NCI-H1694 (cell line): ENCODE results near the gene ICAM2.
"Not testable (repeated sequence)": the region's sequence is repeated elsewhere in the genome, so short reads cannot be mapped to it uniquely, and the experiment has no call there.

Experiments
- DNase-seq: peaks from one replicate; lab custom pipeline; 2025; lab: John Stamatoyannopoulos, UW

ICAM2 gene

DNA sequence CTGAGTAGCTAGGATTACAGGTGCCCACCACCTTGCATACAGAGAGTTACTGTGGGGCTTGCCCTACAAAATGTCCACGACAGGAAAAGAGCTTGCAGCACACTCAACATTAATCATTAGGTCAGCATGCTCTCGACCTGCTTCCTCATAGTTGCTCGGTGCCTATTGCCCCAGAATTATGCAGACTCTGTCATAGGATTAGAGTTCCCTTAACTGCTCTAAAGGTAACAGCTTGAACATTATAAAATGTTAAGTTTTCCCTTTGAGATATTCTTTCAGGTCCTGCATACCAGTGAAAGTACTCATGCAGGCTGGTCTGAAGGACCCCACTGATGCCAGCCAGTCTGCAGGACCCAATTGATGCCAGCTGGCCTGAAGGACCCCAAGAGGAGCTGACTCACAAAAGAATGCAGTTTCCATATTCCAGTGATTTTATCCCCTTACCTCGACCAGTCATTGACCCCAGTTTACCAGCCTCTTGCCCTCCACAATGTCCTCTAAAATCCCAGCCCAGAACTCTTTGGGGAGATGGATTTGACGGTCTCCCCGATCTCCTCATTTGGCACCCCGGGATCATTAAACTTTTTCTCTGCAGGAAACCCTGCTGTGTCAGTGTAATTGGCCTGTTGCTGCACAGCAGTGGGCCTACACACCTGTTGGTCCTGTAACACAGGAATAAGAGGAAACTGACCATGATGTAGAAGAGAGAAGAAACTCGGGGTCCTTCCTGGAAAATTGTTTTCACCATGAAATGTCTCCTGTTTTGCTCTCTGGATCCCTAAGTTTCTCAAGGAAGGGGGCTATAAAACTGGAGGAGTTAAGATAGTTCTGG, 10.6 kb downstream of the ICAM2 start:
- no peak for DNase-seq

DNA sequence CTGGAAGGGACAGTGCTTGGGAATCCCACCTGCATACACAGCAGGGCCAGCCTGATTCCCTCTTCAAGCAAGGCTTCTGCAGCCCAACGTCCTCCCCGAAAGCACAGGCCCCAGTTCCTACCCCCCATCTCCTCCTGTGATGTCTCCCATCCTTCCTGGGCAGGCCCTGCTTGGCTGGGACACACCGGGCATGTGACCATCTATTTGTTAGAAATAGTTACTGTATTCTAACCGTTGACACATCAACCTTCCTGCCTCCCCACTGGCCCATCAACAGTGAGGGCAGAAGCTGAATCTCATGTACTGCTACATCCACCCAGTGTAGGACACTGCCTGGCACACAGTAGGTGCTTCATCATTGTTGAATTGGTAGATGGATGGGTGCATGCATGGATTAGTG, 11.6 kb downstream of the ICAM2 start:
- no peak for DNase-seq

DNA sequence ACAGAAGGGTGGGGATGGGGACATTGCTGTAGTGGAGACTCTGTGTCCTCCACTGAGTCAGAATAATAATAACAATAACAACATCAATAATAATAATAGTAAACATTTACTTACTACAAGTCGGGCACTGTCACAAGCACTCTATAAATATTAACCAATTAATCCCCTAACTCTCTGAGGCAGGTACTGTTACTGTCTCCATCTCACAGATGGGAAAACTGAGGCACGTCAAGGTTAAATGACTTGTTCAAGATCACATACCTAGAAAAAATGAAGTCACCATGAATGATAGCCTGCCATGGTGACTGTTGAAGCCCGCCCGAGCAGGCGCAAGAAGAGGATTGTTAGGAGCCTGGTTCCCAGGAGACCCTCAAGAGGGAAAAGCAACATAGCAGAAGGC, 12.1 kb downstream of the ICAM2 start:
- no peak for DNase-seq

DNA sequence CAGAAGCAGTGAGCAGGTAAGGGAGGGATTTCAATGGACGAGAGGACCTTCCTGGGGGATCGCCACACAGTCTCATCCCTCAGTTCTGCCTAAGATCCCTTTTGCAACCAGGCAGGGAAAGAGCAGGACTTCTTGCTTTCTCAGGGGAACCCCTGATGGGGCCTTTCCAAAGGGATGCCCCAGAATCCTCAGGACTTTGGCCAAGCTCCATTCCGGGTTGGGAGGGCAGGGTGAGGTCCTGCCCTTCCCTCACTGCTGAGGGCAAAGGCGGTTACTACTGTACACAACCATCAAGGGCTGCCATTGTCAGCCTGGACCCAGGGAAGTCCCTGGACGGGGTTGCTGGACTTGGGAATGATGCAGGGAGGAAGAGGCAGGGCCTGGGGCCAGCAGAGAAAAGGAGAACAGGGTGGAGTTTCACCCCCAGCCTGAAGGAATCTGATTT, 12.6 kb downstream of the ICAM2 start:
- no peak for DNase-seq

DNA sequence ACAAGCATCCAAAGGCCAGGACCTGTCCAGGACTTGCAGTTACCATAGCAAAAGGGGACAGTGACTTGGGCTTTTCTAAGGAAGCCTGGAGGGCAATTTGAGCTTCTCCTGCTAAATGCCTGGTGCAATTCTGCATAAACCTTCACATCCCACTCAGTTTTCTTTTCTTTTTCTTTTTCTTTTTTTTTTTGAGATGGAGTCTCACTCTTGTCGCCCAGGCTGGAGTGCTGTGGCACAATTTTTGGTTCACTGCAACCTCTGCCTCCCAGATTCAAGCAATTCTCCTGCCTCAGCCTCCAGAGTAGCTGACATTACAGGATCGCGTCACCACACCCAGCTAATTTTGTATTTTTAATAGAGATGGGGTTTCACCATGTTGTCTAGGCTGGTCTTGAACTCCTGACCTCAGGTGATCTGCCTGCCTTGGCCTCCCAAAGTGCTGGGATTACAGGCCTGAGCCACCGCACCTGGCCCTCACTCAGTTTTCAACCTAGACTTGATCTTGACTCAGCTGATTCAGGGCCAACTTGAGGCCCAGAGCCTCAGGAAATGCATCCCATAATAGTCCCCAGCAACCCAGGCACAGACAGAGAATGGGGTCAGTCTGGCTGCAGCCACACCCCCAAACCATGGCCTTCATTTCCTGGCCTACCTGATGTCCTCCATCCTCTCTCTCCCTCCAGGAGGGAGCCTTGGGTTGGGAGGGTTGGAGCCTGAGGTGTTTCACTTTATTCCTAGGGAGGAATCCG, 13.2 kb downstream of the ICAM2 start:
- not testable (repeated sequence) for DNase-seq

DNA sequence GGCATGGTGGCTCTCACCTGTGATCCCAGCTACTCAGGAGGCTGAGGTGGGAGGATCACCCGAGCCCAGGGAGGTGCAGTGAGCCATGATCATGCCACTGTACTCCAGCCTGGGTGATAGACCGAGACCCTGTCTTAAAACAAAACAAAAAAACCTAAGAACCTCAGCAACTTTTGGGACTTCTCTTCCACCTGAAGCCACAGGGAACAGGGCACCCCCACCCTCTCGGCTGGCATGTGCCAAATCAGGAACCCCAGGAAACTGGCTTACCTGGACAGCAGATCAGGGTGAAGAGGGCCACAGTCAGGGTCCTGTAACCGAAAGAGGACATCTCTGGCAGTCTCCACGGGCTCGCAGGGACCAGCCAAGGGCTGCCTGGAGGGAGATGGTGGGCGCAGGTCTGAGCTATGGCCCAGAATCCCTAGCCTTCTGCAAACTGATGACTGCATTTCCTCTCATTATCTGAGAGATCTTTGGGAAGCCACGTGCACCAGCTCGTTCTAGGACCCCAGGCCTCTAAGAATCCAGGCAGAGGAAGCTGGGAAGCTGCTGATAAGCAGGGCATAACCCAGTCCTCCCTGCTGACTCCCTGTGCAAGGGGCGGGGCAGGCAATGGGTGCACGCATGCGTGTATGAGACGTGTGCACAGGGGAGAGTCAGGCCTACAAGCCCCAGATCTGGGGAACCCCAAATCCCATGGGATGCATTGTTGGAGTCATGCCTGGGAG, 13.9 kb downstream of the ICAM2 start:
- no peak for DNase-seq

DNA sequence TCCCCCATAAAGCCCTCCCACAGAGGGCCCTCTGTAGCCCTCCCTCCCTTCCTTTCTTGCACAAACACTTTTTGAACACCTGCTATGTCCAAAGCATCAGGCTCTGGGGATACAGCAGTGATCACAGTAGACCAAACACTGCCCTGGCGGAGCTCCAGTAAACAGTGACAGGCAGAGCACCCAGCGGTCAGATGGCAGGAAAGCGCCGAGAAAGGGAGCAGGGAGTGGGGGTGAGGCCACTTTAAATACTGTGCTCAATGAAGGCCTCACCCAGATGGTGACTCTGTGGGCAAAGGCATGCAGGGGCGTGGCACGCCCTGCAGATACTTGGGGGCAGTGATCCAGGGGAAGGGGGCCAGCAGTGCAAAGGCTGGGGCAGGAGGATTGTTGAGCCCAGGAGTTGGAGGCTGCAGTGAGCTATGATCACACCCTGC, 14.7 kb downstream of the ICAM2 start:
- no peak for DNase-seq

DNA sequence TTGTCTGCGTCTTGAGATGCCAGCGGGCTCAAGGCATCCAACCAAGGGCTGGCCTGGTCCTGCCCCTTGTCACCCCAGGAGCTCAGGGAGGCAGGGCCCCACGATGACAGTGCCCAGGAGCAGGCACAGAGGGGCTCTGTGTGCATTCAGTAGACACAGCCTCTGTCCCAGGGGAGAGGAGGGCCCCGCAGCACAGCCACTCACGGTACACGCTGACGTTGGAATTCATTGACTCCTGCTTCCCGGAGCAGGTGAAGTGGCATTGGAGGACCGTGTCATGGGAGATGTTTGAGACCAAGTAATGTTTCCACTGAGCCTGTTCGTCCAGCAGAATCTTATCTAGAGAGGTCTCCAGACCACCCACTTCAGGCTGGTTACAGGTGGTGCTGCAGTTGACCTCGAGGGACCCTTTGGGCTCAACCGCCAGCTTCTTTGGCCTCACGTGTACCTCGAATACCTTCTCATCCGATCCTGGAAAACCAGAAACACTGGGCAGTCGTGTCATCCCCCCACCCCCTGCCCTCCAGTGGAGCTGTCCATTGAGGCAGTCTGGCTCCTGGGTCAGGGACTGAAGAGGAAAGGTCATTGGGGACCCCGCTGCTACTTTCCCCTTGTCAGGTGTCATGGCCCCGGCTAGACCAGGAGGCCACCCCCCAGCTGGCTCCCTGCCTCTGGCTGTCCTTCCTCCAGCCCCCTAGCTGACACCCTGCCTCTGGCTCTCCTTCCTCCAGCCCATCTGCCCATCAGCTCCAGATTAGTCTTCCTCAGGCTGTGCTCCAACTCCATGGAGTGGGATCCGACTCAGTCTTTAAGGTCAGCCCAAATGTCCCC, 15.3 kb downstream of the ICAM2 start:
- no peak for DNase-seq

DNA sequence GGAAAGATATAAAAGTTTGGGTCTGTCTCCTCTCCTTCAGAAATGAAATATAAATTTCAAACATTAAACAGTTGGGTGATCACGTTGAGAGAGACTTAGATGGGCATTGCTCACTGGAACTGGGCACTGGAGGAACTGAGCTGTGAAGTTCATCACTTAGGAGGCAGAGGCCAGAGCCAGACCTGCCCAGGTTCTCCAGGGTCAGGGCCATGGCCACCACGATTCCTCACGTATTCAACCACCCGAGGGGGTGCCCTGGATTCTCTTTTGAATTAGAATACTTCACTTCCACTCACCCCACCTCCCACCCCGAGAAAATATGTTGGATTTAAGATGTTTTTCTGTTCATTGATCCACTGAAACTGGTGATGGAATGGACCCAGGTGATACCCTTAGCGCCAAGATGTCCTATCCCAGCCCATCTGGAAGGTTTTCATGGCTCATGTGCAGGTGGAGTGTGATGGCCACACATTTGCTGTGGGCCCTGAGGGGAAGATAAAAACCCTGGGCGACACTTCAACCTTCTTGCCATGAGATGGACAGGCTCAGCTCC, 16.1 kb downstream of the ICAM2 start:
- no peak for DNase-seq

DNA sequence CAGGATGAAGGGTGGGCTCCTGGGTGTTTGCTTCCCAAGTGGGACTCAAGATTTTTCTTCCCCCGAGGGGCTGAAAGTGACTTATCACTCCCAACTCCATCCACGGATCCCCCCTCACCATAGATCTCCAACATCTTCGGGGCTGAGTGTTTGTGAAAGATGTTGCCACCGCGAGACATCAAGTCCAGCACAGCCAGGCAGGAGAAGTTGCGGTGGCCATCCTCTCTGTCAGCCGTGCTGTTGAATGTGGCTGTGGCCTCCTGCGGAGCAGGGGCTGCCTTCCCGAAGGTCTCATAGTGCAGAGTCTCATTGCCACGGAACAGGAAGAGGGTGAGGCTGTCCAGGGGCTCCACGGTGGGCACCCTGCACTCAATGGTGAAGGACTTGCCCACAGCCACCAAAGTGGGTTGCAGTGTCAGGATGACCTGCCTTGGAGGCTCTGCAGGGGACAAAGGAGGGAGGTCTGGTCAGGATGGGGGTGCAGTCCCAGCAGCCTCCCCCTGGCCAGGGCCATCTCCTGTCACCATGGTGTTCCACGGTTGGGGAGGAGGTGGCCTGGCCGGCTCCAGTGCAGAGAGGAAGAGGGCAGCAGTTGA, 16.8 kb downstream of the ICAM2 start:
- DNase-seq = no peak

DNA sequence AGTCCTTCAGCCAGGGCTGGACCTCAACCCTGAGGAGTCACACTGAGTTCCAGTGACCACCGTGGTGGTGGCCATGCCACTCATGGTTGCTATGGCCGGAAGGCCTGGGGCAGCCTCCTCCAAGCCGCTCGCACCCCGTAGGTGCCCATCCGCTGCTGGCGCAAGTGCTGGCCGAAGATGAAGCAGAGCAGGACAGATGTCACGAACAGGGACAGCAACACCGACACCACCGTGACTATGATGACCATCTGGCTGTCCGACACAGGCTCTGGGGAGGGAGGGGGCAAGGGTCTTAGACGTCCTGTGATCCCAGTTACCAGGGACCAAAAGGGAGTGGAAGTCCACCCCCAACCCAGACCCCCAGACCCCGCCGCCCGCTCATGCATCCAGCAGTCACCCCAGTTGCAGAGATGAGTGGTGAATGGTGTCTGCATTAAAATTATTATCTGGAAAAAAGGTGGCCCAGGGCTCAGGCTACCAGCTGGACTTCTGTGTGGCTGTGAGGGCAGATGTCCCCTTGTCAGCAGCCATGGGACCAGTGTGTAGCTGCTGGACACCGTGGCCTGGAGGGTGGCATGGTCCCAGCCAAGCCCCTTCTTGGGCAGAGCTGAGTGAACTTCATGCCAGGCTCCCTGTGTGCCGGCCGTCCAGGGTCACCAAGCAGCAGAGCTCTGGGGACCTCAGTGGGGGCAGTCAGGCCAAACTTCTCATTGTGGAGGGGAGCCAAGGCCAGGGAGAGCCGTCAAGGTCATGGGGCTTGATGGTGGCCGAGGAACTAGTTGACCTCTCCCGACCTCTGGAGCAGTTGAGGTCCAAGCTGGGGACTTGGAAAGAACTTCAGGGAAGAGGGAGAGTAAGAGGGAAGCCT, 17.5 kb downstream of the ICAM2 start:
- no peak for DNase-seq

DNA sequence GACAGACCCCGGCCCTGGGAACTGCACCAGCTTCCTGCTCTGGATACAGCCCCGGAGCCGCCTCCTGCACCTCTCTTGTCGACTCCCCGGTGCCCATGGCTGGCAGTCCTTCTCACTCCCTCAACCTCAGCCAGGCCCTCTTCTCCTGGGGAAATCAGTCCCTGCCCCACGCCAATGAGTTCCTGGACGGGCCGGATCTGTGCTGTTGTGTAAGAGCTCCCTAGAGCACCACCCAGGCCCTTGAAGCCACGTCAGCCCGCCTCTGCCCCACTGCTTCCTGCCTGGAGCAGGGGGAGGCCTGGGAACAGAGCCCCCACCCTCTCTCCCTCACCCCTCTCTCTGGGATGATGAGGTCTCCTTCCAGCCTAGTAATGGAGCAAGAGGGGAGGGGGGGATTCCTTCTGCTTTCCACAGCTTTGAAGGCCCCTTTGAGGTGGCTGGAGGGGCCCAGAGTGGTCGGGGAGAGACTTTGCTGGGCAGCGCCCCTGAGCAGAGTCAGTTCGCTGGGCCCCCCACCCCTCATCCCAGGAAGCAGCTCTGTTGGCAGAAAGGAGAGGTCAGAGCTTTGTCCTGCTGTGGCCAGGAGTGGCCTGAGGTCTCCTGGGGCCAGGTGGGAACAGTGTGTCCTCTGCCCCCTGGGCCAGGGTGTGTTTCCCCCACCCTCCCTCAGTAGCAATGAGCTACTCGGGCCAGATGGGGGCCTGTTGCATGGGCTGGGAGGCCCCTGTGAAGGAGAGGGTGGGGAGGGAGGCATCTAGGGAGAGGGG, 18.5 kb downstream of the ICAM2 start:
- no peak for DNase-seq

DNA sequence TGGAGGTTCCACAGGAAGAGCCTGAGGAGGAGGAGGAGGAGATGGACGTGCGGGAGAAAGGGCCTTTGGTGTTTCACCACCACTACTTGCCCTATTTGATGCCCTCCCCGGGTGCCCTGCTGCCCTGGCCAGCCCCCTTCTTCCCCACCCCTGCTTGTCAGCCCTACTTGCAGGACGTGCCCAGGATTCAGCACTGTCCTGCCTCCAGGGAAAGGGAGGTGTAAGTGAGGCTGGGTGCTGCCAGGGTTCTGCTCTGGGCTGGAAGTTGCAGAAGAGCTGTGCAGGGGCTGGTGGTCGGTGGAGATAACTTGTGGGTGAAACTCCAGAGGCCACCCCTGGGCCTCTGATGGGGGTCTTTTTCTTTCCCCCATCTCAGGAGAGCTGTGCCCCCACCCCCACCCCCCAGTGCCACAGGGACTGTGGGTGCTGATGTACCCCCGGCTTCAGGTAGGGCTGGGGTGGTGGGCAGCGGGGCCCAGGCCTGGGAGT, 19.3 kb downstream of the ICAM2 start:
- no peak for DNase-seq

DNA sequence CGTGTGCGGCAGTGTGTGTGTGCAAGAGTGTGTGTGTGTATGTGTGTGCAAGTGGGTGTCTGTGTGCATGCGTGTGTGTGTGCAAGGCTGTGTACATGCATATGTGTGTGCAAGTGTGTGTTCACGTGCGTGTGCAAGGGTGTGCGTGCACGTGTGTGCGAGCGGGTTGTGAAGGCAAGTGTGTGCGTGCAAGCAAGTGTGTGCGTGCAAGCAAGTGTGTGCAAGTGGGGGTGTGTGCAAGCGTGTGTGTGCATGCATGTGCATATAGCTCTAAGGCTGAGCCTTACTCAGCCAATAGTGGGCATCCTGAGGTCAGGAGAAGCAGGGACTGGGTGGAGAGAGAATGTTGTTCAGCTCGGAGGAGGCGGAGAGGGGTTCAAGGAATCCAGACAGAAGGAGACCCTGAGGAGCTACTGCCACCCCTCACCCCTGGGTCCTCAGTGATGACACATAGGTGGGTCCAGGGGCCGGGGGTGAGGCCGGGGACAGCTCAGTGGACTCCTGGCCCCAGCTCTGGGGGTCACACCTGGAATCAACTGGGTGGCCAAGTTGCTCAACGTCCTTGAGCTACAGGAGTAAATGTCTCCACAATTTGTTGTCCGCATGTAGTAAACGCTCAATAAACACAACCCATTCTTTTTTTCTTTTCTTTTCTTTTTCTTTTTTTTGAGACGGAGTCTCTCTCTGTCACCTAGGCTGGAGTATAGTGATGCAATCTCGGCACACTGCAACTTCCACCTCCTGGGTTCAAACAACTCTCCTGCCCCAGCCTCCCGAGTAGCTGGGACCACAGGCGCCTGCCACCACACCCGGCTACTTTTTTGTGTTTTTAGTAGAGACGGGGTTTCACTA, 20.5 kb downstream of the ICAM2 start:
- no peak for DNase-seq

DNA sequence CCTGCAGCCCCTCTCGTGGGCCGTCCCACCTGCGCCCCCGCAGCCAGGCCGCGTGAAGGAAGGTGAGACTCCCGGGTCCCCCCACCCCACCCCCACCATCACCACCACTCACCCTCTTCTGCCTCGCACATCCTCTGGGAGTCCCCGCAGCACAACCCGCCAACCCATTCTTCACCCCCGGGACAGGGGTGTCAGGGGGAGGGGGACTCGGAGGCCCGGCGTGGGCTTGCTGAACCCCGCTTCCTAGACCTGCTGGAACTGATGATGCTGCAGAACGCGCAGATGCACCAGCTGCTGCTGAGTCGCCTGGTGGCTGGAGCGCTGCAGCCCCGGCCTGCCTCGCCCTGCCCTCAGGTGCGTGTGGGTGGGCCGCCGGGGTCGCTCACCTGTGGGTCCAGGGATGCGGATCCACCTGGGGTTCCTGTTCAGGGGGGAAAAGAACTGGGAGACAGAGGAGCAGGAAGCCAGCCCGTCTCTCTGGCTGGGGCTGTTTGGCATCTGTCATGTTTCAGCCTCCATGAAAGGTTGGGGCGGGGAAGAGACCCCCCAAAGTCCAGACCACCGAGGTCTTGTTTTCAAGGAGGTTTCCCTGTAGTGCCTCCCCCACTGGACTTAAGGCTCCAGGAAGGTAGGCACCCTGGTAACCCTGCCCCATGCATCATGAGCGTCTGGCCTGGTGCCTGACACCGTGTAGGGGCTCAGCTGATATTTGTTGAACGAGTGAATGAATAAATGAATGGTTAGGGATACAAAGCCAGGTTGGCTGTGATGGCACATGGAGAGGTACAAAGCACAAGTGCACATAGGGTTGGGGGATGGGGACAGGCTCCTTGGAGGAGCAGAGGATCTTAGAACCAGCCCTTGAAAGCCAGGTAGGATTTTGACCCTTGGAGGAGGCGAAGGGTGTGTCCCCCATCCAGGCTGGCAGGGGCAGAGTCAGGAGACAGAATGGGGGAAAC, 21.4 kb downstream of the ICAM2 start:
- no peak for DNase-seq

DNA sequence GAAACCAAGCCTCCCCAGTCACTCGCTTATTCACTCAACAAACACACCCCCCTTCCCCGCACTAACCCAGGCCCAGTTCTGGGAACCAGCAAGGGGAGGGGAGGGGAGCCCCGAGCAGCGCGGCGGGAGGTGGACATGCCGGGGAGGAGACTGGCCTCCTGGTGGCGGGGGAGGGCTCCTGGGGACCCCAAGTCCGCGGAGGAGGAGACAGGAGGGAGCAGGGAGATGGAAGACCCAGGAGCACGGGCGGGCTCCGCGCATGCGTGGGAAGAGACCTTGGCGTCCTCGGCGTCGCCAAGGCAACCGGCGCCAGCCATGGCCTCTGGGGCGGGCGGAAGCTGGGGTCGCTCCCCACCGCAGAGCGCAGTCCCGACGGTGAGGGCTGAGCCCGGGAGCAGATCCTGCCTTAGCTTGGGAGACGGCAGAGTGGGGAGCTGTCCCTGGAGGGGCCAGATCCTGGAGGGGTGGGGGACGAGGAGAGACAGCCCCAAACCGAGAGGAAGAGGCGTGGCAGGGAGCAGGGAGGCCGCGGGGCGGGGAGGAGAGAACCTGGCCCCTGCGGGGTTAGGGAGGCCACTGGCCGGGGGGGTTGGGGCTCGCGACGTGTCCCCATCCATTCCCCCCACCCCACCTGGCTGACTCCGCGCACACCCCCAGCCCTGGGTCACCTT, 22.2 kb downstream of the ICAM2 start, which contains the start of gene PRR29:
Gene PRR29, plus strand, starts transcription at position 302 of the 671 bp plus-strand sequence. Its CDS starts 14 bp downstream, at position 316.
- peak; percentile 9 for DNase-seq
